C4-2B (cell line): ENCODE data around the gene ARL10.

Experiments
- H3K27ac ChIP-seq: fragments of 450-650 bp; 2 replicates; pipeline ENCODE4 v1.5.1; 2017
- CTCF ChIP-seq: fragments of 450-650 bp; conservative IDR thresholded peaks from 2 replicates; pipeline ENCODE4 v1.5.1; 2017; ENCODE audit warnings: mild to moderate bottlenecking
- ZFX ChIP-seq: fragments of 450-650 bp; IDR thresholded peaks from 2 replicates; pipeline ENCODE4 v1.6.1; 2017

The ARL10 gene

DNA sequence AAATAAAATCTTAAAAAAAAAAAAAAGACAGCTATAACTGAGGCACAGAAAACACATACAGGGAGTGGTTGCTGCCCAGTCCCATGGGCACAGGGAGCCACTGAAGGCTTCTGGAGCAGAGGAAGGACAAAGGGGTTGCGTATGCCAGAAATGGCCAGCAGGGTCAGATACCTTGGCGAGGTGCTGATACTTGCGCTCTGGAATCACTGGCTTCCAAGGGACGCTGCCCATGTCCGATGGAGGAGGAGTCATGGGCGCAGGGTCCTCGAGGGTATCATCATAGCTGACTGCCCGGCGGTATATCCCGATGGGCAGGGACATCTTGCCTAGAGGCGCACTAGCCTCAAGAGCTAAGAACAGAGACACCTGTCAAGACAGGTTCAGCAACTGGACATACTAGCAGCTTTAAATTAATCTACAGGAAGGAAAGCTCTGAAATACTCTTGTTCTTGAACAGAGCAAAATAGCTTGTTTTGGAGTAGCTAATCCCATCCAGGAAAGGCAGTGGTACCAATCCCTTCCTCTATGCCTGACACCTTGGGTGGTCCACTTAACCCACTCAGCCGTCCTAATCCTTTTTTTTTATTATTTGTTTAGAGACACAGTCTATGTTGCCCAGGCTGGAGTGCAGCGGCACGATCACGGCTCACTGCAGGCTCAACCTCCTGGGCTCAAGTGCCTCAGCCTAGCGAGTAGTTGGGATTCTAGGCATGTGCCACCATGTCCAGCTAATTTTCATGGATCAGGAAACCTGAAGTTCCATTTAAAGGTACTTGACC is 9.7 kb upstream of the ARL10 start:
- TF ChIP-seq ZFX (no peak), CTCF (no peak; the same call in 1 of the 2 replicates)

GRCh38 chr5:176356179-176356566 is 9.1 kb upstream of the ARL10 start:
- H3K27ac ChIP-seq, result no peak overlapping the region
- TF ChIP-seq ZFX, result no peak
- no peak for TF ChIP-seq CTCF

More for the DNA sequence above, 9.7 kb upstream of the ARL10 start:
- no peak overlapping the region for H3K27ac ChIP-seq

- TF ChIP-seq CTCF (no peak), ZFX (no peak)
- no peak overlapping the region for H3K27ac ChIP-seq
These were observed 5.6 kb upstream of the ARL10 start for GRCh38 chr5:176359658-176360057.

DNA sequence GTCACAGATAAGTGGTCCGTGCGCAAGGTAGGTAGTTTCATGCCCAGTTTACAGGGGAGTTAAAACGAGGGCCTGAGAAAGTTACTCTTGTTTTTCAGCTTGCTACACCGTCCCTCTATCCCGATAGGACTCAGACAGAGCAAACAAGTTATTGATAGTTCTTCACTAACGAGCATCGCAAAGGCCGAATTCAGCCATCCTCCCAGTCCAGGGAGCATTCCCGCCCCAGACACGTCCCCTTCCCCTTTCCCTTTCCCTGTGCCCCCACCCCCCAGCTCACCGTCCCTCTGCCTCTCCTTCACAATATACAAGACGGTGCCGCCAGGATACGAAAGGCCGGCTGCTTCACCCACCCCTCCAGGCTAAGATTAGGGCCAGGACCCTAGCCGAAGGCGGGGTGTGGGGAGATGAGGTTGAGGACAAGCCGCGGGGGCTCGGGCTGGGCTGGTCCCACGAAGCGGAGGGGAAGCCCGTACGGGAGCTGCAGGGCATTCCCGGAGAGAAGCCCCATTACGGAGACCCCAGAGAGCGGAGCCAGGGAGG is 4.3 kb upstream of the ARL10 start:
- H3K27ac ChIP-seq, result peak overlapping the region; percentile 82
- TF ChIP-seq CTCF, result no peak
- TF ChIP-seq ZFX, result no peak

DNA sequence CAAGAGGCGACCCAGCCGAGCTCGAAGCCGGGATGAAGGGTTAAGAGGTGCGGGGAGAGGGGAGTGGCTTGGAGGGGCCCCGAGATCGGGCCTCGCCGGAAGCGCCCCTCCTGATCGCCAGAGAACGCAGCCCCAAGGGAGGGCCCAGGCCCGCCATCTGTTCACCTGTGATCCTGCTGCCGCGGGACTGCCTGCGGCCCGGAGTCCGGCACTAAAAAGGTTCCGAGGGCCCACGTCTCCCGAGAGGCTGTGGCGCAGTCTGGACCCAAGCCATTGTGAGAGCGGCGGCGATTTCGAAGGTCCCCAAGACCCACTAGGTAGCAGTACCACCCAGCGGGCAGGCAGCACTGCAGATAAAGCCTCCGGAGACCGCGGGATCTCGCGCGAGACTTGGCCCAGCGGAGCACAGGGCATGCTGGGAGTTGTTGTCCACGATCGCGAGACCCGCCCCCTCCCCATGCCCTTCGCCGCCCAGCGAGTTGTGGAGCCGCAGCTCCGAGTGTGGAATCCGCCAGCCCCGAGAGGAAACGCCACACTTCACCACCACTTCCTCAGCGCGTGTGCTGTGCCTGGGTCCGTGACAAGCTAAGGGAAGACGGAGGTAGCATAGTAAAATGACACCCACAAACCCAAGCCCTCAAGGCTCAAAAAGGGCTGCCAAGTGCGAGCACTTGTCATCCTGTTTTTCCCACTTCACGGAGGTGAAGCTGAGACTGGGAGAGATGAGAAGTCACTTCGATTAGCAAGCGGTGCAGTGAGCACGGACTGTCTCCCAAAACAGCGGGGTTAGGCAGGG is 3.7 kb upstream of the ARL10 start, which contains the start of gene KIAA1191:
Gene KIAA1191 (minus strand): TSS at position 328 of the 796 bp plus-strand sequence. CDS start 2,256 bp downstream, outside the sequence.
- TF ChIP-seq ZFX, result peak; percentile 95
- no peak; the same call in 1 of the 2 replicates for TF ChIP-seq CTCF
- H3K27ac ChIP-seq, result peak within 1 kb of the TSS; percentile 82

GRCh38 chr5:176362233-176362490 is 3.1 kb upstream of the ARL10 start:
- H3K27ac ChIP-seq, result peak overlapping the region; percentile 82
- no peak for TF ChIP-seq ZFX
- TF ChIP-seq CTCF, result no peak

DNA sequence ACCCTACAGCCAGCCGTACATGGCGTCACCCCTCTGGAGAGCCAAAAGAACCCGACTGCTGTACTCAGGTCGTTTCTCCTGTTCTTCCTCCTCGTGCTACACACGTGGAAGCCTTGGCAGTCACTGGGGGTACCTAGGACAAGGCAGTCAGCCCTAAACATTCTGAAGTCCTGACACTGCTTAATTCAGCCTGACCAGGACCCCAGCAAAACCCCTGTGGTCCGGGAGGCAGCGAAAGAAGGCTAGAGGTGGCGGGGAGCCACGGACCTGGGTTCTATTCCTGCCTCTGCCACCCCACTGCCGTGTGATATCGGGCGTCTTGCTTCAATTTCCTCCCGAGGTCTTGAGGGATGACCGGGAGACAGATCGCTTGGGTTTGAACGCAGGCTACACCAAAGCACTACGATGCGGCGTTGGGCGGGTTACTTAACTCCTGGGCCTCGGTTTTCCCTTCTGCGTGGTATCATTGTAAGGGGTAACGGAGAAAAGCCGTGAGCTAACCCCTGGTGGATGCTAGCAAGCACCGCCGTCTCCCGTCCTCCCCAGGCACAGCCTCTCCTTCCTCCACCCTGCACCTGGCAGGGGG is 429 bp upstream of the ARL10 start:
- H3K27ac ChIP-seq, result no peak overlapping the region
- TF ChIP-seq CTCF, result no peak
- TF ChIP-seq ZFX, result no peak
